Raji (cell line): Measurements from ENCODE around the gene PRDM16.

ENCODE experiments used
- POLR2A ChIP-seq: IDR thresholded peaks from 2 replicates; pipeline ENCODE4 v1.6.1; 2011; ENCODE audit warnings: low read depth, low read length, control low read depth; ENCODE audit not compliant: insufficient read depth

Gene PRDM16

GRCh38 chr1:3429766-3430165 lies 360.8 kb downstream of the PRDM16 start:
- TF ChIP-seq POLR2A: no peak

- no peak for TF ChIP-seq POLR2A
Measured at GRCh38 chr1:3430406-3430805, 361.4 kb downstream of the PRDM16 start.

GRCh38 chr1:3430820-3431219 lies 361.8 kb downstream of the PRDM16 start:
- TF ChIP-seq POLR2A: no peak

GRCh38 chr1:3431266-3431665 lies 362.3 kb downstream of the PRDM16 start:
- TF ChIP-seq POLR2A: no peak

GRCh38 chr1:3431686-3432085 lies 362.7 kb downstream of the PRDM16 start:
- TF ChIP-seq POLR2A: no peak

GRCh38 chr1:3432306-3432705 lies 363.3 kb downstream of the PRDM16 start:
- TF ChIP-seq POLR2A: no peak

- TF ChIP-seq POLR2A: no peak
Measured at GRCh38 chr1:3433076-3433475, 364.1 kb downstream of the PRDM16 start.

- no peak for TF ChIP-seq POLR2A
Measured at GRCh38 chr1:3433596-3434320, 364.8 kb downstream of the PRDM16 start.

GRCh38 chr1:3434406-3435110 lies 365.6 kb downstream of the PRDM16 start:
- TF ChIP-seq POLR2A: no peak

GRCh38 chr1:3435666-3436065 lies 366.7 kb downstream of the PRDM16 start:
- no peak for TF ChIP-seq POLR2A

GRCh38 chr1:3436451-3436850 lies 367.4 kb downstream of the PRDM16 start:
- TF ChIP-seq POLR2A: no peak

- no peak for TF ChIP-seq POLR2A
Measured at GRCh38 chr1:3436901-3437300, 367.9 kb downstream of the PRDM16 start.

- no peak for TF ChIP-seq POLR2A
Measured at GRCh38 chr1:3438661-3439180, 369.7 kb downstream of the PRDM16 start.

- no peak for TF ChIP-seq POLR2A
Measured at GRCh38 chr1:3439346-3440299, 370.6 kb downstream of the PRDM16 start.

GRCh38 chr1:3440300-3440681 lies 371.3 kb downstream of the PRDM16 start:
- no peak for TF ChIP-seq POLR2A
